OCI-M2 (cell line): ENCODE data around the gene NTN1.

Source experiments
- DNase-seq: peaks from one replicate; lab custom pipeline; 2025; ENCODE audit not compliant: unreplicated experiment; lab: John Stamatoyannopoulos, UW

Gene NTN1

GRCh38 chr17:9212376-9213302 lies 191.3 kb downstream of the NTN1 start:
- DNase-seq, result no peak

GRCh38 chr17:9213303-9213640 lies 192.0 kb downstream of the NTN1 start:
- no peak for DNase-seq

GRCh38 chr17:9215465-9215864 lies 194.2 kb downstream of the NTN1 start:
- DNase-seq, result no peak

GRCh38 chr17:9217151-9218056 lies 196.1 kb downstream of the NTN1 start:
- no peak for DNase-seq

GRCh38 chr17:9218064-9218635 lies 196.8 kb downstream of the NTN1 start:
- no peak for DNase-seq

GRCh38 chr17:9218911-9219310 lies 197.6 kb downstream of the NTN1 start:
- DNase-seq, result no peak

- DNase-seq, result no peak
These were observed 198.5 kb downstream of the NTN1 start for GRCh38 chr17:9219631-9220397.

GRCh38 chr17:9220398-9221146 lies 199.3 kb downstream of the NTN1 start:
- no peak for DNase-seq

- DNase-seq, result no peak
These were observed 200.0 kb downstream of the NTN1 start for GRCh38 chr17:9221147-9221921.

- DNase-seq, result no peak
These were observed 200.5 kb downstream of the NTN1 start for GRCh38 chr17:9221922-9222180.

GRCh38 chr17:9223531-9223930 lies 202.2 kb downstream of the NTN1 start:
- no peak for DNase-seq

GRCh38 chr17:9224485-9224884 lies 203.2 kb downstream of the NTN1 start:
- DNase-seq, result no peak

GRCh38 chr17:9225305-9226101 lies 204.2 kb downstream of the NTN1 start:
- no peak for DNase-seq

- DNase-seq, result no peak
These were observed 205.0 kb downstream of the NTN1 start for GRCh38 chr17:9226130-9226793.

- no peak for DNase-seq
These were observed 205.5 kb downstream of the NTN1 start for GRCh38 chr17:9226794-9227135.

GRCh38 chr17:9227819-9228407 lies 206.6 kb downstream of the NTN1 start:
- no peak for DNase-seq

- DNase-seq, result no peak
These were observed 207.3 kb downstream of the NTN1 start for GRCh38 chr17:9228408-9229159.
